GM19099 (cell line): ENCODE results near the gene UBASH3A.

Experiments
- POLR2A ChIP-seq: IDR thresholded peaks from 3 replicates; pipeline ENCODE4 v1.6.1; 2011; ENCODE audit warnings: low read depth; ENCODE audit not compliant: insufficient read length; ENCODE audit errors: extremely low read depth

The UBASH3A gene

GRCh38 chr21:42379426-42380215 lies 24.1 kb upstream of the UBASH3A start:
- TF ChIP-seq POLR2A: no peak

- TF ChIP-seq POLR2A: no peak
Measured at GRCh38 chr21:42381347-42381984, 22.2 kb upstream of the UBASH3A start.

- no peak for TF ChIP-seq POLR2A
Measured at GRCh38 chr21:42382915-42383314, 20.8 kb upstream of the UBASH3A start.

- no peak for TF ChIP-seq POLR2A
Measured at GRCh38 chr21:42383331-42383730, 20.4 kb upstream of the UBASH3A start.

GRCh38 chr21:42384156-42384945 lies 19.4 kb upstream of the UBASH3A start:
- TF ChIP-seq POLR2A: no peak

- TF ChIP-seq POLR2A: no peak
Measured at GRCh38 chr21:42384989-42385388, 18.7 kb upstream of the UBASH3A start.

GRCh38 chr21:42385619-42386018 lies 18.1 kb upstream of the UBASH3A start:
- no peak for TF ChIP-seq POLR2A

GRCh38 chr21:42386034-42386591 lies 17.6 kb upstream of the UBASH3A start:
- no peak for TF ChIP-seq POLR2A

GRCh38 chr21:42387164-42387563 lies 16.5 kb upstream of the UBASH3A start:
- TF ChIP-seq POLR2A: no peak

- TF ChIP-seq POLR2A: no peak
Measured at GRCh38 chr21:42387843-42388340, 15.8 kb upstream of the UBASH3A start.

GRCh38 chr21:42388740-42389448 lies 14.8 kb upstream of the UBASH3A start:
- TF ChIP-seq POLR2A: no peak

- no peak for TF ChIP-seq POLR2A
Measured at GRCh38 chr21:42389449-42389835, 14.3 kb upstream of the UBASH3A start.

- no peak for TF ChIP-seq POLR2A
Measured at GRCh38 chr21:42390193-42390592, 13.5 kb upstream of the UBASH3A start.

- TF ChIP-seq POLR2A: no peak
Measured at GRCh38 chr21:42390696-42391095, 13.0 kb upstream of the UBASH3A start.
